Measurements from ENCODE around the gene KDM7A. TPM values are rescaled to one million over a fixed set of nuclear protein-coding genes. Genes with fewer than 3 reads are reported as not detected.
A peak's percentile ranks its signal among the peaks of the same experiment; 100 is the strongest.

The KDM7A gene
- total and polyA plus RNA-seq, 9 of the 15 experiments (the other 6 are each of a cell fraction or from before 2014, with no cell fraction given): 0.90 to 8.4 (median 7.0) TPM

DNA sequence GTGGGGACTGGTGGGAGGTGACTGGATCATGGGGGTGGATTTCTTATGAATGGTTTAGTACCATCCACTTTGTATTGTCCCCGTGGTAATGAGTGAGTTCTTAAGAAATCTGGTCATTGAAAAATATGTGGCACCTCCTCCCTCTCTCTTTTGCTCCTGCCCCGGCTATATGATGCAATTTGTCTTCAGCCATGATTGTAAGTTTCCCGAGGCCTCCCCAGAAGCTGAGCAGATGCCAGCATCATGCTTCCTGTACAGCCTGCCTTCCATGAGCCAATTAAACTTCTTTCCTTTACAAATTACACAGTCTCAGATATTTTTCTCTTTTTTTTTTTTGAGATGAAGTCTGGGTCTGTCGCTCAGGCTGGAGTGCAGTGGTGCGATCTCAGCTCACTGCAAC is 2.6 kb upstream of the KDM7A start (continued):
- TF ChIP-seq, protein P1, sequence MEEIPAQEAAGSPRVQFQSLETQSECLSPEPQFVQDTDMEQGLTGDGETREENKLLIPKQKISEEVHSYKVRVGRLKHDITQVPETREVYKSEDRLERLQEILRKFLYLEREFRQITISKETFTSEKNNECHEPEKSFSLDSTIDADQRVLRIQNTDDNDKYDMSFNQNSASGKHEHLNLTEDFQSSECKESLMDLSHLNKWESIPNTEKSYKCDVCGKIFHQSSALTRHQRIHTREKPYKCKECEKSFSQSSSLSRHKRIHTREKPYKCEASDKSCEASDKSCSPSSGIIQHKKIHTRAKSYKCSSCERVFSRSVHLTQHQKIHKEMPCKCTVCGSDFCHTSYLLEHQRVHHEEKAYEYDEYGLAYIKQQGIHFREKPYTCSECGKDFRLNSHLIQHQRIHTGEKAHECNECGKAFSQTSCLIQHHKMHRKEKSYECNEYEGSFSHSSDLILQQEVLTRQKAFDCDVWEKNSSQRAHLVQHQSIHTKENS (CRISPR knock-in tag; IDR thresholded peaks at IDR 0.05): no peak
- TF ChIP-seq, protein P2, sequence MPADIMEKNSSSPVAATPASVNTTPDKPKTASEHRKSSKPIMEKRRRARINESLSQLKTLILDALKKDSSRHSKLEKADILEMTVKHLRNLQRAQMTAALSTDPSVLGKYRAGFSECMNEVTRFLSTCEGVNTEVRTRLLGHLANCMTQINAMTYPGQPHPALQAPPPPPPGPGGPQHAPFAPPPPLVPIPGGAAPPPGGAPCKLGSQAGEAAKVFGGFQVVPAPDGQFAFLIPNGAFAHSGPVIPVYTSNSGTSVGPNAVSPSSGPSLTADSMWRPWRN (IDR thresholded peaks at IDR 0.05; ENCODE audit: low read depth): no peak
- TF ChIP-seq, protein P3, sequence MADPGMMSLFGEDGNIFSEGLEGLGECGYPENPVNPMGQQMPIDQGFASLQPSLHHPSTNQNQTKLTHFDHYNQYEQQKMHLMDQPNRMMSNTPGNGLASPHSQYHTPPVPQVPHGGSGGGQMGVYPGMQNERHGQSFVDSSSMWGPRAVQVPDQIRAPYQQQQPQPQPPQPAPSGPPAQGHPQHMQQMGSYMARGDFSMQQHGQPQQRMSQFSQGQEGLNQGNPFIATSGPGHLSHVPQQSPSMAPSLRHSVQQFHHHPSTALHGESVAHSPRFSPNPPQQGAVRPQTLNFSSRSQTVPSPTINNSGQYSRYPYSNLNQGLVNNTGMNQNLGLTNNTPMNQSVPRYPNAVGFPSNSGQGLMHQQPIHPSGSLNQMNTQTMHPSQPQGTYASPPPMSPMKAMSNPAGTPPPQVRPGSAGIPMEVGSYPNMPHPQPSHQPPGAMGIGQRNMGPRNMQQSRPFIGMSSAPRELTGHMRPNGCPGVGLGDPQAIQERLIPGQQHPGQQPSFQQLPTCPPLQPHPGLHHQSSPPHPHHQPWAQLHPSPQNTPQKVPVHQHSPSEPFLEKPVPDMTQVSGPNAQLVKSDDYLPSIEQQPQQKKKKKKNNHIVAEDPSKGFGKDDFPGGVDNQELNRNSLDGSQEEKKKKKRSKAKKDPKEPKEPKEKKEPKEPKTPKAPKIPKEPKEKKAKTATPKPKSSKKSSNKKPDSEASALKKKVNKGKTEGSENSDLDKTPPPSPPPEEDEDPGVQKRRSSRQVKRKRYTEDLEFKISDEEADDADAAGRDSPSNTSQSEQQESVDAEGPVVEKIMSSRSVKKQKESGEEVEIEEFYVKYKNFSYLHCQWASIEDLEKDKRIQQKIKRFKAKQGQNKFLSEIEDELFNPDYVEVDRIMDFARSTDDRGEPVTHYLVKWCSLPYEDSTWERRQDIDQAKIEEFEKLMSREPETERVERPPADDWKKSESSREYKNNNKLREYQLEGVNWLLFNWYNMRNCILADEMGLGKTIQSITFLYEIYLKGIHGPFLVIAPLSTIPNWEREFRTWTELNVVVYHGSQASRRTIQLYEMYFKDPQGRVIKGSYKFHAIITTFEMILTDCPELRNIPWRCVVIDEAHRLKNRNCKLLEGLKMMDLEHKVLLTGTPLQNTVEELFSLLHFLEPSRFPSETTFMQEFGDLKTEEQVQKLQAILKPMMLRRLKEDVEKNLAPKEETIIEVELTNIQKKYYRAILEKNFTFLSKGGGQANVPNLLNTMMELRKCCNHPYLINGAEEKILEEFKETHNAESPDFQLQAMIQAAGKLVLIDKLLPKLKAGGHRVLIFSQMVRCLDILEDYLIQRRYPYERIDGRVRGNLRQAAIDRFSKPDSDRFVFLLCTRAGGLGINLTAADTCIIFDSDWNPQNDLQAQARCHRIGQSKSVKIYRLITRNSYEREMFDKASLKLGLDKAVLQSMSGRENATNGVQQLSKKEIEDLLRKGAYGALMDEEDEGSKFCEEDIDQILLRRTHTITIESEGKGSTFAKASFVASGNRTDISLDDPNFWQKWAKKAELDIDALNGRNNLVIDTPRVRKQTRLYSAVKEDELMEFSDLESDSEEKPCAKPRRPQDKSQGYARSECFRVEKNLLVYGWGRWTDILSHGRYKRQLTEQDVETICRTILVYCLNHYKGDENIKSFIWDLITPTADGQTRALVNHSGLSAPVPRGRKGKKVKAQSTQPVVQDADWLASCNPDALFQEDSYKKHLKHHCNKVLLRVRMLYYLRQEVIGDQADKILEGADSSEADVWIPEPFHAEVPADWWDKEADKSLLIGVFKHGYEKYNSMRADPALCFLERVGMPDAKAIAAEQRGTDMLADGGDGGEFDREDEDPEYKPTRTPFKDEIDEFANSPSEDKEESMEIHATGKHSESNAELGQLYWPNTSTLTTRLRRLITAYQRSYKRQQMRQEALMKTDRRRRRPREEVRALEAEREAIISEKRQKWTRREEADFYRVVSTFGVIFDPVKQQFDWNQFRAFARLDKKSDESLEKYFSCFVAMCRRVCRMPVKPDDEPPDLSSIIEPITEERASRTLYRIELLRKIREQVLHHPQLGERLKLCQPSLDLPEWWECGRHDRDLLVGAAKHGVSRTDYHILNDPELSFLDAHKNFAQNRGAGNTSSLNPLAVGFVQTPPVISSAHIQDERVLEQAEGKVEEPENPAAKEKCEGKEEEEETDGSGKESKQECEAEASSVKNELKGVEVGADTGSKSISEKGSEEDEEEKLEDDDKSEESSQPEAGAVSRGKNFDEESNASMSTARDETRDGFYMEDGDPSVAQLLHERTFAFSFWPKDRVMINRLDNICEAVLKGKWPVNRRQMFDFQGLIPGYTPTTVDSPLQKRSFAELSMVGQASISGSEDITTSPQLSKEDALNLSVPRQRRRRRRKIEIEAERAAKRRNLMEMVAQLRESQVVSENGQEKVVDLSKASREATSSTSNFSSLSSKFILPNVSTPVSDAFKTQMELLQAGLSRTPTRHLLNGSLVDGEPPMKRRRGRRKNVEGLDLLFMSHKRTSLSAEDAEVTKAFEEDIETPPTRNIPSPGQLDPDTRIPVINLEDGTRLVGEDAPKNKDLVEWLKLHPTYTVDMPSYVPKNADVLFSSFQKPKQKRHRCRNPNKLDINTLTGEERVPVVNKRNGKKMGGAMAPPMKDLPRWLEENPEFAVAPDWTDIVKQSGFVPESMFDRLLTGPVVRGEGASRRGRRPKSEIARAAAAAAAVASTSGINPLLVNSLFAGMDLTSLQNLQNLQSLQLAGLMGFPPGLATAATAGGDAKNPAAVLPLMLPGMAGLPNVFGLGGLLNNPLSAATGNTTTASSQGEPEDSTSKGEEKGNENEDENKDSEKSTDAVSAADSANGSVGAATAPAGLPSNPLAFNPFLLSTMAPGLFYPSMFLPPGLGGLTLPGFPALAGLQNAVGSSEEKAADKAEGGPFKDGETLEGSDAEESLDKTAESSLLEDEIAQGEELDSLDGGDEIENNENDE (IDR thresholded peaks at IDR 0.05; ENCODE audit: low read depth, low read length): no peak
- TF ChIP-seq CCNT2 (IDR thresholded peaks at IDR 0.05; ENCODE audit: borderline replicate concordance, extremely low read depth, insufficient read length, low read depth, low read length): no peak
- TF ChIP-seq, protein P4, sequence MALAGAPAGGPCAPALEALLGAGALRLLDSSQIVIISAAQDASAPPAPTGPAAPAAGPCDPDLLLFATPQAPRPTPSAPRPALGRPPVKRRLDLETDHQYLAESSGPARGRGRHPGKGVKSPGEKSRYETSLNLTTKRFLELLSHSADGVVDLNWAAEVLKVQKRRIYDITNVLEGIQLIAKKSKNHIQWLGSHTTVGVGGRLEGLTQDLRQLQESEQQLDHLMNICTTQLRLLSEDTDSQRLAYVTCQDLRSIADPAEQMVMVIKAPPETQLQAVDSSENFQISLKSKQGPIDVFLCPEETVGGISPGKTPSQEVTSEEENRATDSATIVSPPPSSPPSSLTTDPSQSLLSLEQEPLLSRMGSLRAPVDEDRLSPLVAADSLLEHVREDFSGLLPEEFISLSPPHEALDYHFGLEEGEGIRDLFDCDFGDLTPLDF (CRISPR knock-in tag; IDR thresholded peaks at IDR 0.05): no peak
- TF ChIP-seq, protein P5, sequence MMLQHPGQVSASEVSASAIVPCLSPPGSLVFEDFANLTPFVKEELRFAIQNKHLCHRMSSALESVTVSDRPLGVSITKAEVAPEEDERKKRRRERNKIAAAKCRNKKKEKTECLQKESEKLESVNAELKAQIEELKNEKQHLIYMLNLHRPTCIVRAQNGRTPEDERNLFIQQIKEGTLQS (IDR thresholded peaks at IDR 0.05): peak; percentile 30; the same call in 1 of the 2 replicates
- TF ChIP-seq, protein P5 (CRISPR knock-in tag; conservative IDR thresholded peaks at IDR 0.05): no peak

Data from K562 (cell line).